SK-N-SH (cell line): ENCODE measurements around the gene SMOC1.

Source experiments
- CTCF ChIP-seq: fragments of 200-600 bp; sonication (generic); IDR thresholded peaks from 2 replicates; pipeline ENCODE4 v1.6.1; 2017; ENCODE audit warnings: antibody characterized with exemption, mild to moderate bottlenecking, moderate library complexity
- EP300 ChIP-seq, 2 experiments: IDR thresholded peaks; 2 replicates each; pipeline versions ENCODE4 v1.4.0 to v1.6.1; 2012; ENCODE audit warnings: borderline replicate concordance in 1 of 2, low read depth in 1 of 2, low read length in 1 of 2
- EZH2phosphoT487 ChIP-seq: fragments of 200-600 bp; sonication (generic); IDR thresholded peaks from 2 replicates; pipeline ENCODE4 v1.6.1; 2017; ENCODE audit warnings: low read depth, mixed run types, mild to moderate bottlenecking, antibody characterized with exemption, moderate library complexity, borderline replicate concordance
- MAX ChIP-seq: IDR thresholded peaks from 2 replicates; pipeline ENCODE4 v1.4.0; 2012; ENCODE audit warnings: low read depth
- NRF1 ChIP-seq: IDR thresholded peaks from 2 replicates; pipeline ENCODE4 v1.6.1; 2012; ENCODE audit warnings: low read depth, mild to moderate bottlenecking, low read length
- PBX3 ChIP-seq: IDR thresholded peaks from 2 replicates; pipeline ENCODE4; 2012
- POLR2AphosphoS5 ChIP-seq: IDR thresholded peaks from 2 replicates; pipeline ENCODE4 v1.6.1; 2012; ENCODE audit warnings: low read depth, low read length
- RCOR1 ChIP-seq: fragments of 150-350 bp; IDR thresholded peaks from 2 replicates; pipeline ENCODE4 v1.6.1; 2017; ENCODE audit warnings: antibody characterized with exemption, low read length
- RFX5 ChIP-seq: IDR thresholded peaks from 2 replicates; pipeline ENCODE4 v1.6.1; 2012; ENCODE audit warnings: mild to moderate bottlenecking, improper control_type of control experiment, low read length
- SIN3A ChIP-seq: IDR thresholded peaks from 2 replicates; pipeline ENCODE4 v1.6.1; 2012; ENCODE audit warnings: low read depth, mild to moderate bottlenecking, low read length, moderate library complexity, borderline replicate concordance
- USF1 ChIP-seq: IDR thresholded peaks from 2 replicates; pipeline ENCODE4 v1.4.0; 2012; ENCODE audit warnings: low read depth, borderline replicate concordance
- USF2 ChIP-seq: fragments of 150-350 bp; IDR thresholded peaks from 2 replicates; pipeline ENCODE4 v1.6.1; 2017; ENCODE audit warnings: antibody characterized with exemption, low read length, low read depth, borderline replicate concordance
- YY1 ChIP-seq: IDR thresholded peaks from 2 replicates; pipeline ENCODE4 v1.4.0; 2012; ENCODE audit warnings: low read depth, mild to moderate bottlenecking

DNA sequence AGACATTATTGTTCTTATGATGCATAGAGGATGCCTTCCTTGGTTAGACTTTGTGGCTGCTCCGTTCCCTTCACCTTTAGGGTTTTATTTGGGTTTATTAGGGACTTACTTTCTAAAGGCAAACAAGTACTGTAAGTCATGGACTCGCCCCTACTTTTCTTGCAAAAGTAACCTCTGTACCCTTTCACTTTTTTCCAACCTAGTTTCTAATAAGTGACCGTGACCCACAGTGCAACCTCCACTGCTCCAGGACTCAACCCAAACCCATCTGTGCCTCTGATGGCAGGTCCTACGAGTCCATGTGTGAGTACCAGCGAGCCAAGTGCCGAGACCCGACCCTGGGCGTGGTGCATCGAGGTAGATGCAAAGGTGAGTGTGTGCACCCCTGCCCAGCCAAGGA lies 72.7 kb downstream of the SMOC1 start:
- TF ChIP-seq EZH2phosphoT487 (no peak), PBX3 (no peak), CTCF (no peak), SIN3A (no peak), YY1 (no peak), USF2 (no peak), EP300 (IDR thresholded peaks at IDR 0.05; ENCODE audit: borderline replicate concordance in 1 of 2, low read depth in 1 of 2, low read length in 1 of 2) (no peak), POLR2AphosphoS5 (no peak), MAX (no peak), RFX5 (no peak), NRF1 (no peak), RCOR1 (no peak), USF1 (no peak)
